Measurements from ENCODE around the gene VRK3. TPM values are rescaled to one million over a fixed set of nuclear protein-coding genes. Genes with fewer than 3 reads are reported as not detected.

VRK3 gene
- polyA plus RNA-seq, 1 of the 3 experiments (the other 2 are of a cell fraction) = 30.3 TPM

GRCh38 chr19:49940482-49940791 is 84.7 kb downstream of the VRK3 start:
- no peak for DNase-seq
- Histone ChIP-seq H3K9me2 (no peaks in the 10 kb centered on the region), H3K4me3 (ENCODE audit: low read depth in 2 of 2, low read length in 1 of 2) (no peak overlapping the region), H3F3A (replicated peaks; ENCODE audit: insufficient read depth) (peaks cover 4% of the 10 kb centered on the region), H4K20me1 (ENCODE audit: insufficient read depth) (no peaks in the 10 kb centered on the region), H3K27ac (ENCODE audit: low read depth in 2 of 2, low read length in 1 of 2) (no peak overlapping the region), H3K4me2 (no peak overlapping the region), H2AFZ (ENCODE audit: low read depth) (no peak overlapping the region), H3K9ac (no peak overlapping the region), H3K9me3 (no peaks in the 10 kb centered on the region), H3K4me1 (ENCODE audit: control insufficient read depth in 1 of 2, insufficient read depth in 2 of 2, low read depth in 1 of 2, low read length in 1 of 2) (peaks cover 0 to 3% of the 10 kb centered on the region in 2 experiments; a peak in 1 of 4 replicates), H3K27me3 (ENCODE audit: insufficient read depth) (peaks cover 7% of the 10 kb centered on the region; the same call in 1 of the 2 replicates), H3K36me3 (replicated peaks in 1 of 2; ENCODE audit: control insufficient read depth in 1 of 2, insufficient read depth in 2 of 2, low read length in 1 of 2) (no peaks in the 10 kb centered on the region), H3K79me2 (ENCODE audit: insufficient read depth) (no peaks in the 10 kb centered on the region)
- CTCF ChIA-PET = interaction anchor here (6.1 kb wide), 1 partner anchor 42 kb away, joined by 94 read pairs; no protein-coding TSS in a partner anchor
- POLR2A ChIA-PET = no interaction called here
- TF ChIP-seq SIN3A (IDR thresholded peaks at IDR 0.05; ENCODE audit: borderline replicate concordance, low read depth, low read length) (no peak), REST (IDR thresholded peaks at IDR 0.05; ENCODE audit: low read depth, low read length) (no peak), PBX3 (IDR thresholded peaks at IDR 0.05) (no peak), TCF12 (IDR thresholded peaks at IDR 0.05) (no peak), RAD21 (IDR thresholded peaks at IDR 0.05; ENCODE audit: low read length) (no peak), RCOR1 (IDR thresholded peaks at IDR 0.05; ENCODE audit: low read length) (no peak), SMC3 (IDR thresholded peaks at IDR 0.05; ENCODE audit: low read depth, low read length) (no peak), TAF1 (IDR thresholded peaks at IDR 0.05; ENCODE audit: borderline replicate concordance, low read depth, low read length) (no peak), MXI1 (IDR thresholded peaks at IDR 0.05; ENCODE audit: low read depth, low read length) (no peak), JUND (IDR thresholded peaks at IDR 0.05) (no peak), FOXJ3 (CRISPR knock-in tag; IDR thresholded peaks at IDR 0.05) (no peak), EZH2phosphoT487 (IDR thresholded peaks at IDR 0.05; ENCODE audit: borderline replicate concordance, low read depth) (no peak)
- TF ChIP-seq, protein P1, sequence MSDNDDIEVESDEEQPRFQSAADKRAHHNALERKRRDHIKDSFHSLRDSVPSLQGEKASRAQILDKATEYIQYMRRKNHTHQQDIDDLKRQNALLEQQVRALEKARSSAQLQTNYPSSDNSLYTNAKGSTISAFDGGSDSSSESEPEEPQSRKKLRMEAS (IDR thresholded peaks at IDR 0.05; ENCODE audit: low read depth) = no peak
- WGBS (ENCODE audit: low lambda C conversion rate) = 93% methylated on average over 5 of the region's 5 CpGs

Data from SK-N-SH (cell line).